H1 (cell line): ENCODE measurements around the gene ZNF263.

Experiments used
- TF ChIP-seq, protein P1 (sequence below), 3 experiments: IDR thresholded peaks; 1 replicate in 2 of 3; 2 replicates in 1 of 3; pipeline versions ENCODE4 v1.5.1 to v1.6.1; 2011; ENCODE audit warnings: low read length in 3 of 3, mild to moderate bottlenecking in 3 of 3, inconsistent platforms in 2 of 3, low read depth in 1 of 3, moderate library complexity in 1 of 3; ENCODE audit not compliant: insufficient read depth in 1 of 3; ENCODE audit errors: control extremely low read depth in 1 of 3
- TF ChIP-seq, protein P2 (sequence below): IDR thresholded peaks from 2 replicates; pipeline ENCODE4 v1.6.1; 2011; ENCODE audit warnings: low read length, improper control_type of control experiment

DNA sequence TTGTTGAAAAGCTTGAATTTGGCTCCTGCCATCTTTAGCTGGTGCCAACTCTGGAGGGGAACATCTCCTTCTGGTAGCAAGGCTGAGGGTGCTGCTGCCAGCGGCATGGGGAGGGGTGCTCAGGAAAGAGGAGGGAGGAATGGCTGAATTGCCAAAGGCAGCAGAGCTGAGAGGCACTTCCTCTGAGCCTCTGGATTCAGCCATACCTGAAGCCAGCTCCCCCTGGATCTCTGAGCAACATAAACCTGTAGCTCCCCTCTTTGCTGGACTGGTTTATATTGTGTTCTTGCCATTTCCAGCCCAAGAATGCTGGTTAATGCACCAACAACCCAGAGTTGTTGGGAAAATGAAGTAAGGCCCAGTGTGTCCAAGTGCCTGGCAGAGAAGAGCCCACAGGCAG is 34.3 kb upstream of the ZNF263 start:
- TF ChIP-seq, protein P1, sequence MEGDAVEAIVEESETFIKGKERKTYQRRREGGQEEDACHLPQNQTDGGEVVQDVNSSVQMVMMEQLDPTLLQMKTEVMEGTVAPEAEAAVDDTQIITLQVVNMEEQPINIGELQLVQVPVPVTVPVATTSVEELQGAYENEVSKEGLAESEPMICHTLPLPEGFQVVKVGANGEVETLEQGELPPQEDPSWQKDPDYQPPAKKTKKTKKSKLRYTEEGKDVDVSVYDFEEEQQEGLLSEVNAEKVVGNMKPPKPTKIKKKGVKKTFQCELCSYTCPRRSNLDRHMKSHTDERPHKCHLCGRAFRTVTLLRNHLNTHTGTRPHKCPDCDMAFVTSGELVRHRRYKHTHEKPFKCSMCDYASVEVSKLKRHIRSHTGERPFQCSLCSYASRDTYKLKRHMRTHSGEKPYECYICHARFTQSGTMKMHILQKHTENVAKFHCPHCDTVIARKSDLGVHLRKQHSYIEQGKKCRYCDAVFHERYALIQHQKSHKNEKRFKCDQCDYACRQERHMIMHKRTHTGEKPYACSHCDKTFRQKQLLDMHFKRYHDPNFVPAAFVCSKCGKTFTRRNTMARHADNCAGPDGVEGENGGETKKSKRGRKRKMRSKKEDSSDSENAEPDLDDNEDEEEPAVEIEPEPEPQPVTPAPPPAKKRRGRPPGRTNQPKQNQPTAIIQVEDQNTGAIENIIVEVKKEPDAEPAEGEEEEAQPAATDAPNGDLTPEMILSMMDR (IDR thresholded peaks at IDR 0.05; ENCODE audit: control extremely low read depth in 1 of 3, insufficient read depth in 1 of 3, low read depth in 1 of 3, low read length in 3 of 3) = no peak
- TF ChIP-seq, protein P2, sequence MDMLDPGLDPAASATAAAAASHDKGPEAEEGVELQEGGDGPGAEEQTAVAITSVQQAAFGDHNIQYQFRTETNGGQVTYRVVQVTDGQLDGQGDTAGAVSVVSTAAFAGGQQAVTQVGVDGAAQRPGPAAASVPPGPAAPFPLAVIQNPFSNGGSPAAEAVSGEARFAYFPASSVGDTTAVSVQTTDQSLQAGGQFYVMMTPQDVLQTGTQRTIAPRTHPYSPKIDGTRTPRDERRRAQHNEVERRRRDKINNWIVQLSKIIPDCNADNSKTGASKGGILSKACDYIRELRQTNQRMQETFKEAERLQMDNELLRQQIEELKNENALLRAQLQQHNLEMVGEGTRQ = no peak
